ENCODE results near the gene RAB15.
A peak's percentile ranks its signal among the peaks of the same experiment; 100 is the strongest.
"Not testable (repeated sequence)": the region's sequence is repeated elsewhere in the genome, so short reads cannot be mapped to it uniquely, and the experiment has no call there.

The RAB15 gene

DNA sequence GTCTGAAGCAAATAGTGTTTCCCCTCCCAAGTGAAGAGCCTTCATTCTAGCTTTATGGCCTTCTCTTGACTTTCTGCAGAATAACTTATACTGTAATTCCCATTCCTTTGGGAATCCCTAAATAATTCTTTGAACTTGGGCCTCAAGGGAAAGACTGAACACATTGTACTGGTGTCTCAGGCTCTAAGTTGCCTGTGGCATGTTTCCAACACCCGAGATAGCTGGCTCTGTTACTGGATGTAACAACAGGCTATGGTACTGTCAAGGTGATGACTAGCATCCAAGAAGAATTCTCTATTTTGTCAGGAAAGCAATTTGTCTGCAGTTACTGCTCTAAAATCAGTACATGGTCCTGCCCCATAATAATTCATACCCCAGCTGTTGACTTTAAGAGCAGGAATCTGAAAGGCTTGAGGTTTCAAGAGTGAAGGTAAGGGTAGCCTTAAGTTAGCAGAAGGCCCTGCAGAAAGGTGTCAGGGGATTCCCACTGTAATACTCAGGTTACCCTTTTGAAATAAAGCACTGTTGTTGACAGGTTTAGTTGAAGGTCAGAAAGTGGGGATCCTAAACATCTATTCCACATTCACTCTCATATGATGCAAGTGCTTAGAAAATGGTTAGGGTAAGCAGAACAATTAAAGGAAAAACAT is 34.8 kb downstream of the RAB15 start:
- DNase-seq (ENCODE audit: low read depth), result no peak

DNA sequence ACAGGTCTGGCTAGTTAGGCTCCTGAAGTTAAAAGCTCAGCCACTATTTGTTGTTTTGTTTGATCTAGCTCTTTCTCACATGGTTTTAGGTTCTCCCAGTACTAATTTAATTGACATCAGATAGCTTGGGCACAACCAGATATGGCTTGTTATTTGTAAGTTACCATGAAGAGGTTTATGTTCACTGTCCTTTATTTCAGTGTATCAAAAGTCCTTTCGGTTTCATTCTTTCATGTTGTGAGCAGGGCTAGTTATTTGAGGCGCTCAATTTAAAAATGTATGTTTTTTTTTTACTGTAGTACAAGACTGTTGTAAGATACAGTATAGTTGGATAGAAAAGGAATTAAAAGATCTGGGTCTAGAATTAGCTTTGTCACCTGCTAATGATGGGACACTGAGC is 36.6 kb downstream of the RAB15 start:
- no peak for DNase-seq (ENCODE audit: low read depth)

DNA sequence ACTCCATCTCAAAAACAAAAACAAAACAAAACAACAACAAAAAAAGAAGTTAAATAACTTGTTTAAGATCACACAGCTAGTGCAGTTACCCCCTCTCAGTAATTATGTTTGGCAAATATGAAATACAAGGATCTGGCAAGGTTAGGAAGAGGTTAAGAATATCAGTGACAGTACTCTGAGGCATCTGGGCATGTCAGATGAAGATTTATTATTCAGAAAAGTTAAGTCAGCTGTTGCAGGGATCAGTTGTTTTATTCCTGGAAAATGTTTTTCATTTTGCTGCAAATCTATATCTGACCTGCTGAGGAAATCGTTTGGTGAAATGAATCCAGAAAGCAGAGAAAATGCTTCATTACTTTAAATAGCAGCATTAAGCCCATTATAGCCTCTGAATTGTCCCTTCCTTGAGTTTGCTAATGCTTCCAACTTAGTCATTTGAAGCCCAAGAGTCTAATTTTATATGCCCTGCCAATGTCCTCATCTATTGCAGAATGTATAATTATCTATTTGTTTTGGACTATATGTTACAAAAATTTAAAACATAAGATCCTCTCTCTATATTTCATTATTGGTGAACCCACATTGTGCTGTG is 37.7 kb downstream of the RAB15 start:
- DNase-seq (ENCODE audit: low read depth), result no peak

DNA sequence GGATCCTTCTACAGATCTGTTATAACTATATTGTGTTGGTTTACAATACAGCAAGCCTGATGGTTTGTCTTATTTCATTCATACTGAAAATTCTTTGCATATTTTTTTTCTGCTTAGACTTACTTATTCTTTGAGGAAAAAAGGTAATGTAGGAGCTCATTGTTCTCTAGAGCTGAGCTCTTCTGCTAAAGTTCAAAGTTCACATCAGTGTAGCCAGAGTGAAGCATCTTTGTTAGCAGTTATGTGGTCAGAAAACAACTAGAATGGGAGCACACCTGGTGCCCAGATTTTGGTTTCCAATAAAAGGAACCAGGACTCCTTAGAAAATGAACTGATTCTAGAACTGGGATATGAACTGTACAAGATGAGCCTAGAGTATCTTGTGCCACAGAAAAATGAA is 39.9 kb downstream of the RAB15 start:
- no peak for DNase-seq (ENCODE audit: low read depth)

DNA sequence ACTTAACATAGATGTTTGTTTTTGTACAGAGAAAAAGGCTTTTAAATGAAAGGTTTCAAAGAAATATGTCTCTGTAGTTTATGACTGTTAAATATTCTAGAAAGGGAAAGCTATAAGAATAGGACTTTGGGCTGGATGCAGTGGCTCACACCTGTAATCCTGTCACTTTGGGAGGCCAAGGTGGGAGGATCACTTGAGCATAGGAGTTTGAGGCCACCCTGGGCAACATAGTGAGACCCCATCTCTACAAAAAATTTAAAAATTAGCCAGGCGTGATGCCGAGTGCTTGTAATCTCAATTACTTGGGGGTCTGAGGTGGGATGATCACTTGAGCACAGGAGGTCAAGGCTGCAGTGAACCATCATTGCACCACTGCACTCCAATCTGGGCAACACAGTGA is 41.0 kb downstream of the RAB15 start:
- no peak for DNase-seq (ENCODE audit: low read depth)

DNA sequence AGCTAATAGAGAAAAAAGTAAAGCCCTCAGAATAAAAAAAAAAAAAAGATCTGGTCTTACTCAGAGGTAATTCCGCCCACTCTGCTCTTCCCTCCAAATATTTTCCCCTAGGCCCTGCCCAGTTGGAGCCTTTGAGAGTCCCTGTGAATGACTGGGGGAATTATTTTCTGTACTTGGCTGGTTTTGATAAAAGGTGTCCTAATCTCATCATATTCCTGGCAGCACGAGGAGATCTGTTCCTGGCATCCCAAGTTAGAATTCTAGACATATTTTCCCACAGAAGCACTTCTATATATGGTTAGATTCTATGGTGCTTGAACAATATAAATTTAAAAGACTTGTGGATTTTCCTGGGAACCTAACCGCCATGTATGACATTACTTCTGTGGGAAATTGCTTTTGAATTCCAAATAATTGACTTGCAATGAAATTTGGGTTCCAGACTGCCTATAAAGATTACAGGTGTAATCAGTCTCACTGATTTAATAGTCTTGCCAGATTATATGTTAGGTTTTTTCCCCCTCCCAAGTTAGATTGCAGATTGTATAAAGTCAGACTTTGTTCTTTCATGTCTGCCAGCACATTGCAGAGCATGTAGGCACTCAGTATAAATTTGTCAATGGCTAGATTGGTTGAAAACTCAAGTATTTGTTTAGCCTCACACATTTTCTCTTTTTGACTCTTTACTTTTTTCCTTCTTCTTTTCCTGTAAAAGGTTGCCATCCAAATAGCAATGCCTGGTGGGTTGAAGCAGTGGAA is 41.9 kb downstream of the RAB15 start:
- no peak for DNase-seq (ENCODE audit: low read depth)

DNA sequence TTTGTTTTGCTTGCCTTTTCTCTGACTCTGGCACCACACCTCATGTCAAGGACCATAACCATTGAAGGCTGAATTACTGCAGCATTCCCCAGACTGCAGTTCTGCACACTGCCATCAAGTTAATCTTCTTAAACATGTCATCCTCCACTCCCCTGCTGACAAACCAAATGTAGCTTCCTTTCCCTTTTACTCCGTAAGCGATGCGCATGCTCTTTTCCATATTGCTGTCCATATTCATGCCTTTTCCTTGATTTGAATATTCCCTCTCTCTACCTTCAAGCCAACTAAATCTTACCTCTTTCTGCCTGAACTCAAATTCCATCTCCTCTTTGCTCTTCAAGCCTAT is 43.1 kb downstream of the RAB15 start:
- DNase-seq (ENCODE audit: low read depth), result no peak

DNA sequence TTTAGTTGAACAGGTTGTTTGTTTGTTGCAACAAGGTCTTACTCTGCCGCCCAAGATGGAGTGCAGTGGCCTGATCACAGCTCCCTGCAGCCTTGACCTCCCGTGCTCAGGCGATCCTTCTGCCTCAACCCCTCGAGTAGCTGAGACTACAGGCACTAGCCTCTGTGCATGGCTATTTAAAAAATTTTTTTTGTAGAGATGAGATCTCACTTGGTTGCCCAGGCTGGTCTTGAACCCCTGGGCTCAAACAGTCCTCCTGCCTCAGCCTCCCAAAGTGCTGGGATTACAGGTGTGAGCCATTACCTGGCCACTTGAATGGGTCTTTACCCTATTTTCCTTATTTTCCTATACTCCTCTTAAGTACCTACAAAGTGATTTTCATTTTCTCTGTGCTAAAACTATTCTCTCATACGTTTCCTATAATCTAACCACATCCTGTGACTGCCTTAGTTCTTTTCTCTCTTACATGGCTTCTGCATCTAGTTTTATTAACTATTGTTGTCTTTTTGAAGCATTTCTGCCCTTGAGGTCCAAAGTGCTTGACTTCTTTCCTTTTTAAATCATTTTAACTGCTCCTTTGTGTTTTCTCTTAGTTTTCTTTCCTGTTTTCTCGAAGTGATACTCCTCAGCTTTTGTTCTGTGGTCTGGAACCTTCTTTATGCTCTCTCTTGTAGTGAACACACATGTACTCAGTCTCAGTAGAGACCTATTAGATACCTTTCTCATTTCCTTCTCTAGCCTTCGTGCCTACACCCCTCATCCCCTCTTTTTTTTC is 43.7 kb downstream of the RAB15 start:
- no peak for DNase-seq (ENCODE audit: low read depth)

DNA sequence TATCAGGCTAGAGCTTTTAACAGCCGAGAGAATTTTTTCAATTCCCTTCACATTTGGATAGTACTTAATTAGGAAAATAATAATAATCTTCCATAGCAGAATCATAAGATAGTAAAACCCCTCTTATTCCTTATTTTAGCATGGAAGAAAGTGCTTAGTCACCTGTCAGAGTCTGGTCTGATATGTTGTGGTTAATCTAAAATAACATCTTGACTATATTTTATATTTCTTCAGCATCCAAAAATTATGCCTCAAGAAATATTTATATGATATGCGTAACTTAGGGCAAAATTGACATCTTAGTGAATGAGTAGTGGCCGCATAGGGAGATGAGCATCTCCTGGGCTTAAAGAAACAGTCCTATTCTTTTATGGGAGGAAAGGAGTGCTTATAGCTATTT is 45.1 kb downstream of the RAB15 start:
- DNase-seq (ENCODE audit: low read depth), result no peak

DNA sequence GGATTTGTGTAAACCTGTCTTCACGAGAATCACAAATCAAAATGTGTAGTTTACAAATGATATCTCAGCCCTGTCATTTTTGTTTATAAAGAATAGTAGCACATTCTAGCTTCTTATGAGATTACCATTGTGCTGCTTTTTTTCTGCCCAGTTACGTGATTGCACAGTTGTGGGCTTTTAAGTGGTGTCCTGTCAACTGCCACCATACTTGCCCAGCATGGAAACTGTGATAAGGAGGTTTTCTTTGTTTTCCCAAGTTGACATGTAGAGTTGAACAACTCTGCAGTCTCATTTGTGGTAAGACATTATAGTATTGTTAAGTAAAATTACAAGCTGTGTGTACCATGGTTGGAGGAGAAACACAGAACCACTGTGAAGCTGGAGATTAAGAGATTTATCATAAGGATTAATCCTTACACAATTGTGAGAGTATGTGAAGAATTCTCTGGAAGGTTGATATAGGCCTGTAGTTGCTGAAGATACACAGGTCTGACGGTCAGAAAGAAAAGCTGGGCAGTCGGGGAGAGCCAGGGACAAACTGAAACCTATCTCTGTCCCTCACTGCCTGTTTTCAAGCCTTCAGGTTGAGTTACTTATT is 45.6 kb downstream of the RAB15 start:
- DNase-seq (ENCODE audit: low read depth), result no peak

DNA sequence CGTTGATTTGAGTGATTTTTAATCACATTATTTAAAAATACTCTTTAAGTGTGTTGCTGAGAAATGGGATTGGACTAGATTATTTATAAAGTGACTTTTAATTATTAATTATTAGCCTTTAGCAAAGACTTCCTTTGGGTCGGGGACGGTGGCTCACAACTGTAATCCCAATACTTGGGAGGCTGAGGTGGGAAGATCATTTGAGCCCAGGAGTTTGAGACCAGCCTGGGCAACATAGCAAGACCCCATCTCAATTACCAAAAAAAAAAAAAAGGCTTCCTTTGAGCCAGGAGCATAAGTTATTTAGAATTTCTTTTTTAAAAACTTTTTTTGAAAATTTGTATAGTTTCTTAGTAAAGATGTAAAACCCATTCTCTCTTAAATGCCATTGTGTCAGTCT is 49.1 kb downstream of the RAB15 start:
- DNase-seq (ENCODE audit: low read depth), result no peak

DNA sequence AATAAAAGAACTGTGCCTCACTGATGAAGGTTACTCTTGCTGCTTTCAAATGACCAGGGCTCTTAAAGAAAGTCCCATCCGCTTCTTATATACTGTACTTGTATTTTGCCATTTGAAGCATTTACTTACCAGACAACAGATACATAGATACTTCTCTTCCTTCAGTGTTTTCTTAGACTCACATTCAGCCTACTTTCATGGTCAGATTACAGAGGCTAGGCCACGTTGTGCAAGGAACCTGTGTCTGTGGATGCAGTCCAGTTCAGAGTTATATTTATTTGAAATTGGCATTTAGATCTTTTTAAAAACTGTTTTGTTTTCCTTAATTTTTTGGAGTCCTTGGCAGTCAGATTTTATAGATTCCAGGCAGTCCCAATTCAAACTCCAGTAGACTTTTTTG is 51.7 kb downstream of the RAB15 start:
- no peak for DNase-seq (ENCODE audit: low read depth)

DNA sequence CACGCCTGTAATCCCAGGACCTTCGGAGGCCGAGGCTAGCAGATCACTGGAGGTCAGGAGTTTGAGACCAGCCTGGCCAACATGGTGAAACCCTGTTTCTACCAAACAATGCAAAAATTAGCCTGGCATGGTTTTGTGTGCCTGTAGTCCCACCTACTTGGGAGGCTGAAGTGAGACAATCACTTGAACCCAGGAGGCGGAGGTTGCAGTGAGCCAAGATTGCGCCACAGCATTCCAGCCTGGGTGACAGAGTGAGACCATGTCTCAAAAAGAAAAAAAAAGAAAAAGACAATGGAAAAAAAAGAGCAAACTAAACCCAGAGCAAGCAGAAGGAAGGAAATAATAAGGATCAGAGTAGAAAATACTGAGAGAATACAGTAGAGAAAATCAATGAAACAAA is 52.5 kb downstream of the RAB15 start:
- DNase-seq (ENCODE audit: low read depth), result no peak

DNA sequence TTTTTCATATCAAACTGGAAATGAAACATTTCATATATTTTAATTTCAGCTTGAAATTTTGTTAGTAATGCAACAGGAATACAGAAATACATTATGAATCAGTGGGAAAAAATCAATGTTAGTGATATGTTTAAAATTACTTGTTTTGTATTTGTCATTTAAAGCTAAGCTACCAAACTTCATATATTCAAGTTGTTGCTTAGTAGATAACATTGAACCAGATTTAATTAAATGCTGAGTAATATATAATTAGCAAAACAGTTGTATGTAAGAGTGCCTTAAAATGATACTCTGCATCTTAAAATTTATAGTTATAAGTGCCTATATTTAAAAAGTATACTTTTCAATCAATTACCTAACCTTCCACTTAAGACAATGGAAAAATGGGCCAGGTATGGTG is 52.9 kb downstream of the RAB15 start:
- no peak for DNase-seq (ENCODE audit: low read depth)

DNA sequence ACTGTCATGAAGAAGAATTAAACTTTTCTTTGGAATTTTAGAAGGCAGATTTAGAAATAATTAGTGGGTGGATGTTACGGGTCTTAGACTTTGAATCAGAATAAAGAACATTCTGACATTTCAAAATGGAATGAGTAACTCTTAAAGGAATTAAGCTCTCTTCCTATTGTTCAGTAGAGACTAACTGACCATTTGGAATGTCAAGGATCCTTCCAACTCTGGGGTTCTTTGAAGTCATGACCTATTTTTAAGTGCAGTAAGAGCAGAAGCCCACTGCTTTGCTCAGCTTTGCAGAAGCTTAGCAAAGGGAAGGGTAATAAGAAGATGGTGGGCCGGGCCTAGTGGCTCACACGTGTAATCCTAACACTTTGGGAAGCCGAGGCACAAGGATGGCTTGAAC is 53.9 kb downstream of the RAB15 start:
- DNase-seq (ENCODE audit: low read depth), result no peak

DNA sequence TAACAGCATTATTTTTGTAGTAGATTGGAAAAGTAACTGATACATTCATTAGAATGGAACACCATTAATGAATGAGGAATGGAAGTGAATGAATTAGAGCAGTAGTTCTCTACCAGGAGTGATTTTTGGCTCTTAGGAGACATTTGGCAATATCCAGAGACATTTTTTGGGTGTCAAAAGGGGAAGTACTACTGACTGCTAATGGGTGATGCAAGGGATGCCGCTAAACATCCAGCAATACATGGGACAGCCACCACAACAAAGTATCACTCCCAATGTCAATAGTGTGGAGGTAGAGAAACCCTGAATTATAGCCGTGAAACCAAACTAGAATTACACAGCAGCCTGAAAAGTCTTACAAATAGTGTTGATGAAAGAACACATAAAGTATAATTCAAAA is 56.3 kb downstream of the RAB15 start:
- no peak for DNase-seq (ENCODE audit: low read depth)

DNA sequence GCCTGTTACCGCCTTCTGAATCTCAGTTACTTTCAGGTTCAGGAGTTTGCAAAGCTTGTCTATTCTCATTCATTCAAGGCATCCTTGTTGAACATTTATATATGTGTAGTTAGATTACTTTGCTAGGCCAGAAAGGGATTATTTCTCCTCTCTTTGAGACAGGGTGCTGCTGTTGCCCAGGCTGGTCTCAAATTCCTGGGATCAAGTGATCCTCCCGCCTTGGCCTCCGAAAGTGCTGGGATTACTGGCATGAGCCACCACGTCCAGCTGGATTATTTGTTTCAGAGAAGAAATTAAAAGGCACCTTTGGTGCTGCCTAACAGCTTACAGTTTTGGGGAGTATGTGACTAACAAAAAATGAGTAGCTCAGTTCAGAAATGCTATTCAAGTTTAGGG is 57.1 kb downstream of the RAB15 start:
- no peak for DNase-seq (ENCODE audit: low read depth)

DNA sequence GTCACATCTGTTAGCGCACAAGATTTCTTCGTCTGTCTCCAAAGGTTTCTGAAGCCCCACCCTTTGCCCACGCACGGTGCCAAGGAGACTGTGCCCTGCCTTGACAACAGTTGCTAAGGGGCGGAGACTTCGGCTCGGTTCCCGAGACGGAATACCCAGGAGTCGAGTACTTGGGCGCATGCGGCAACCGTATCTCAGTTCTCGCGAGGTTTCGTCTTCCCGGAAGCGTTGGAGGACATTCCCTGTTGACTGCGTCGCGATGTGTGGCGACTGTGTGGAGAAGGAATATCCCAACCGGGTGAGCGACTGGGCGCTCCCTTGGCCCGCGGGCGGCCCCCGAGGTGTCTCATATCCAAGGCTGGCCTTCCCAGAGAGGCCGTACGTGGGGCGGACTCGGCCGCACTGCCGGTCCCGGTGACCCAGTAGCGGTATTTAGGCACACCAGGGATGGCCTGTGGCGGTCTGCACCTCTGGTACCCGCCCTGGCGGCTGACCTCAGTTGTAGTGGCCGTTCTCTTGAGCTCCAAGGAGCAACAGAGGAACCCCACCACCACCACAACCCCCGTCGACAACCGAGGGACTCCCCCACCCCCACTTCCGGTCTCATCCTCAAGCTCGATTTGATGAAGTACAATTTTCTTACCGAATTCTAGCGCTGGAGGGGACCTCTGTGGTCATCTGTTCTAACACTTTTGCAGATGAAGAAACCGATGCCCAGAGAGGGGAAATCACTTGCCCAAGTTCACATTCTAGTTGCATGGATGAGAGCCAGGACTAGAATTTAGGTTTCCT is 57.7 kb downstream of the RAB15 start, which contains the start of gene CHURC1:
CHURC1 (plus strand) TSS at position 219 of the 792 bp plus-strand sequence; CDS start at position 260, 41 bp downstream.
- DNase-seq (ENCODE audit: low read depth), result peak; percentile 99

DNA sequence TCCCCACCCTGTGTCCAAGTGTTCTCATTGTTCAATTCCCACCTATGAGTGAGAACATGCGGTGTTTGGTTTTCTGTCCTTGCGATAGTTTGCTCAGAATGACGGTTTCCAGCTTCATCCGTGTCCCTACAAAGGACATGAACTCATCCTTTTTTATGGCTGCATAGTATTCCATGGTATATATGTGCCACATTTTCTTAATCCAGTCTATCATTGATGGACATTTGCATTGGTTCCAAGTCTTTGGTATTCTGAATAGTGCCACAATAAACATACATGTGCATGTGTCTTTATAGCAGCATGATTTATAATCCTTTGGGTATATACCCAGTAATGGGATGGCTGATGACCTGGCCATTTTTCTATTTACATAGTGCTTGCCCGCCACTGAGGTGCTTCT is 58.7 kb downstream of the RAB15 start:
- not testable (repeated sequence) for DNase-seq (ENCODE audit: low read depth)

DNA sequence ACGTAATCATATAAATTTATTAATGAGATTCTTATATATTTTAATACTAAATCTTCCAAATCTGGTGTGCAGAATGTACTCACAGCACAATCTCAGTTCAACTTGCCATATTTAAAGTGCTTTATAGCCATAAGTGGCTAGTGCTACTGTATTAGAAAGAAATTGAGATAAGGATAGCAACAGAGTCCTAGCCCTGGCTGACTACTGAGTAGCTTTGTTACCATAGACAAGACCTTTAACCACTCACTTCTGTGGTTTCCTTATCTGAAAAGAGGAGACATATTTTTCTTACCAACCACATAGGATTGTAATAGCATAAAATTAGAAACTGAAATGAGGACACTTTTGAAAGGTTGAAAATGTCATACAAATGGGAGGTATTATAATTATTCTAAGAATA is 59.9 kb downstream of the RAB15 start:
- DNase-seq (ENCODE audit: low read depth), result no peak

DNA sequence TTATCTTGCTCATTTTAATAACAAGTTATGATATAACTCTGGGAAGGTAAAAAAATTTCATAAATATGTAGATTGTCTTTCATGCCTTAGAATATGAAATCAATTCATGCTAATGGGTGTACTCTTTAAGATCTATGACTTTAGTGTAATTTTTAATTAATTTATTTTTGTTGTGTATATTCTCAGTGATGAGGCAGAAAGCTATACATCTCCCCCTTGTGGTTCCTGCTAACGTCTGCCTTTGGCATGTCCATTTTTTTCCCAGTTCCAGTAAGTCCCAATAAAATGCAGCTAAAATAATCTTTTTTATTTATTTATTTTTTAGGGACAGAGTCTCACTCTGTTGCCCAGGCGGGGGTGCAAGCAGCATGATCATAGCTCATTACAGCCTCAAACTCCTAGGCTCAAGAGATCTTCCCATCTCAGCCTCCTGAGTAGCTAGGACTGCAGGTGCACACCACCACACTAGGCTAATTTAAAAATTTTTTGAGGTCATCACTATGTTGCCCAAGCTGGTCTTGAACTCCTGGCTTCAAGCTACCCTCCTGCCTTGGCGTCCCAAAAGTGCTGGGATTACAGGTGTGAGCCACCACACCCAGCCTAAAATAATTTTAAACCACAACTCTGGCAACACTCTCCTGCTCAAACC is 61.2 kb downstream of the RAB15 start:
- DNase-seq (ENCODE audit: low read depth), result no peak
